GM03348 (cell line): ENCODE data around the gene SEM1.
A peak's percentile ranks its signal among the peaks of the same experiment; 100 is the strongest.
"Not testable (repeated sequence)": the region's sequence is repeated elsewhere in the genome, so short reads cannot be mapped to it uniquely, and the experiment has no call there.

Experiments
- DNase-seq: peaks from one replicate; pipeline ENCODE4 v3.0.0; 2012; ENCODE audit warnings: low spot score

The SEM1 gene

GRCh38 chr7:96701258-96701657, 8.4 kb downstream of the SEM1 start:
- DNase-seq = no peak

- no peak for DNase-seq
Measured at GRCh38 chr7:96700516-96700915, 9.1 kb downstream of the SEM1 start.

DNA sequence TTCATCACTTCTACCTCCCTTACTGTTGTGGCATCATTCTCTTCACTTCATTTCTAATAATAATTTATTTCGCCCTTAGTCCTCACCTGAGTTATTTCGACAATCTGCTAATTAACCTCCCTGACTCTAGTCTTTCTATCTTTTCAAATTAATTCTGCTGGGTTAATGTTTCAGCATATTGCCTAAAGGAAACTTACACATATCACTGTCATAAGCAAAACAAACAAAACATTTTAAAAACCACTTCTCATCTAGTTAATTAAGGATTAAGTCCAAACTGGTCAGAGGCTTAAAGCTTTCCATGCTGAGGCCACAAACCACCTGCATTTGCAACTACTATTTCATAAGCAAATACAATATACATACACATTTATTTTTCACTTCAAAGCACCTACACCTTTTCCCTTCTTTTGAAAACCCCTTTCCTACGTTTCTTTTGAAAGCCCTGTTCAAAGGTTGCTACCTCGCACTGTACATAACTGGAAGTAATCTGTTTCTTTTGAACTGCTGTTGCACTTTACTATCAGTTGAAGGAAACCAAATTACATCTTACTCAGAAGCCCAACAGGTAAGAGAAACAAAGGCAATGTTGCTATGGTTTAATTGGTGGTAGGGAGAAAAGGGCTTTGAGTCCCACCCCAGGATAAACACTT, 10.3 kb downstream of the SEM1 start:
- DNase-seq = no peak

GRCh38 chr7:96698449-96698848, 11.2 kb downstream of the SEM1 start:
- not testable (repeated sequence) for DNase-seq

GRCh38 chr7:96697822-96698221, 11.8 kb downstream of the SEM1 start:
- no peak for DNase-seq

DNA sequence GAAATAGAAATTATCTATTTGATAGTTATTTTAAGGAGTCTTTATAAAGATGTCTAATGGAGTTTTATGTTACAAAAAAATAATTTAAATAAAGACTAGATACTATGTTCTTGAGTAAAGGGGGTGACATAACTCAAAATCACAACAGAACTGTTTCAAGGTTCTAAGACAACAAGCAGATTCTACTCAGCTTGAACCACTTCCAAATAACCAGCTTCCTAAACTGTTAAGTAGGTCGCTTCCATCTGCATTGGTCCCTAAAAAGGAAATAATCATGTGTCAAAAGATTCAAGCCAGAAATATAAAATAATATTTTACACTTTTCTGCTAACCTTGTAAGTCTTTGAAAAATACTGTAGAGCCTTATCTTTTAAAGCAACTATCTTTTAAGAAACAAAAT, 14.1 kb downstream of the SEM1 start:
- no peak for DNase-seq

- DNase-seq = no peak
Measured at GRCh38 chr7:96694082-96694481, 15.6 kb downstream of the SEM1 start.

GRCh38 chr7:96691702-96692101, 17.9 kb downstream of the SEM1 start:
- no peak for DNase-seq

DNA sequence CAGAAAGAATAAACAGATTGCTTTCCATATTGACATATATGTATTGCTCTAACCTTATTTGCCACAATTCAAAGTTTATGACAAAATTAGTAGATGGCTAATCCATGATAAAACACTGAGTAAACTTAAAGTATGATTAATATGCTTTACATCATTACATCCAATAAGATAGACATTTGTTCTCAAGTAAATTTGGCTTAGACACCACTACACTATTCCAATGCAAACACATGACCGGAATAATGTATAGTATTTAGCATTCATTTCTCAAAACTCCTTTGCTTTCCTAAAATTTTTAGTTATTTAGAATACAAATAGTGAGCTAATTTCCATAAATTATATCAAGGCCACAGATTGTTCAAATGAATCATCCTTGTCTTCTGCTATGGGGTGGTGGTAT, 20.2 kb downstream of the SEM1 start:
- no peak for DNase-seq

- DNase-seq = peak; percentile 23
Measured at GRCh38 chr7:96686305-96686704, 23.3 kb downstream of the SEM1 start.

DNA sequence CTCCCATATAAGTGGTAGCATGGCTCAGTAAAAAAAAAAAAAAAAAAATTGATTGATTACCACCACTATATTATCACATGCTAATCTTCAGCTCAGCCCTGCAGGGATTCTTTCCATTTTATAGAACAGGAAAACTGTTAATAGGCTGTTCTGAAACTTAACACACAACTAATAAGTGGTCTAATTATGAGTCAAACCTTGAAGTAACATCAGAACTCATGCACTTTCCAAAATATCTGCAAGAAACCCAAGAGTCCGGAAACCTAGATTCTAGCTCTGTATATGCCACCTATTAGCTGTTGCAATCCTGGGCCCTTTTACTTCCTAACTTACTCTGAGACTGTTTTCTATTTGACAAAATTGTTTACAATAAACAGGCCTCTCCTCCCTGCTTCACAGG, 23.9 kb downstream of the SEM1 start:
- DNase-seq = no peak

DNA sequence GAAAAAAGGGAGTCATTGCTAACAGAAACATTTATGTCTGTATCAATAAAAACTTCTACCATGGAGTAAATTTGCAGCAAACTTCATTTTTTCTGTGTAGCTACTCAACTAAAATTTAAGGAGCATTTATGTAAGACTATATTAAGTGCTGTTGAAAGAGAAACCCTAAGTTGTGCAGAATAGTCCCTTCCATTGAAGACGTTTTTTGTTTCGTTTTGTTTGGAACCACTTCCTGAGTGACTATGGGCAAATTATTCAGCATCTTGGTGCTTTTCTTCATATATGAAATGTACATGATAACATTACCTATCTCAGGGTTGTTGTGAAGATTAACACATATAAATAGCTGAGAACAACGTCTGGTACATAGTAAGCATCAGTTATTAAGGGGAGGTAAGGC, 24.3 kb downstream of the SEM1 start:
- no peak for DNase-seq

GRCh38 chr7:96679886-96680285, 29.8 kb downstream of the SEM1 start:
- DNase-seq = no peak

GRCh38 chr7:96676919-96677318, 32.7 kb downstream of the SEM1 start:
- no peak for DNase-seq

DNA sequence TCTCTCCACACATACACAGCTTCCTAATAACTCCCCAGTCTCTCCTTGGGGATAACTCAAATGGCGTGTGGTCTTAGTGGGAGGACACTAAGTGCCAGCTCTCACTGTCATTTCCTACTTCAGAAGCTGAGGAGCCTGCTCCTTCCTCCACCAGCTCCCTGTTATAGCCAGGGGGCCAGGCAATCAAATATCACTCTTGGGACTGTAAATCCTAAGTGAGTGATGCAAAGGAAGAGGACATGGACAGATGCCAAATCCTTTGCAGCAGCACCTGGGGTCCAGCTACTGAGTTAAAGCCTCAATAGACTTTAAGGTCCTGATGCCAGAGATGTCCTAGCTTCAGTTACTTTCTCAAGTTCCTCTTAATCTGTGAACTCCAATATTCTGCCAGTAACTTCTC, 34.1 kb downstream of the SEM1 start:
- no peak for DNase-seq

- DNase-seq = no peak
Measured at GRCh38 chr7:96674565-96674964, 35.1 kb downstream of the SEM1 start.

- no peak for DNase-seq
Measured at GRCh38 chr7:96671854-96672253, 37.8 kb downstream of the SEM1 start.

DNA sequence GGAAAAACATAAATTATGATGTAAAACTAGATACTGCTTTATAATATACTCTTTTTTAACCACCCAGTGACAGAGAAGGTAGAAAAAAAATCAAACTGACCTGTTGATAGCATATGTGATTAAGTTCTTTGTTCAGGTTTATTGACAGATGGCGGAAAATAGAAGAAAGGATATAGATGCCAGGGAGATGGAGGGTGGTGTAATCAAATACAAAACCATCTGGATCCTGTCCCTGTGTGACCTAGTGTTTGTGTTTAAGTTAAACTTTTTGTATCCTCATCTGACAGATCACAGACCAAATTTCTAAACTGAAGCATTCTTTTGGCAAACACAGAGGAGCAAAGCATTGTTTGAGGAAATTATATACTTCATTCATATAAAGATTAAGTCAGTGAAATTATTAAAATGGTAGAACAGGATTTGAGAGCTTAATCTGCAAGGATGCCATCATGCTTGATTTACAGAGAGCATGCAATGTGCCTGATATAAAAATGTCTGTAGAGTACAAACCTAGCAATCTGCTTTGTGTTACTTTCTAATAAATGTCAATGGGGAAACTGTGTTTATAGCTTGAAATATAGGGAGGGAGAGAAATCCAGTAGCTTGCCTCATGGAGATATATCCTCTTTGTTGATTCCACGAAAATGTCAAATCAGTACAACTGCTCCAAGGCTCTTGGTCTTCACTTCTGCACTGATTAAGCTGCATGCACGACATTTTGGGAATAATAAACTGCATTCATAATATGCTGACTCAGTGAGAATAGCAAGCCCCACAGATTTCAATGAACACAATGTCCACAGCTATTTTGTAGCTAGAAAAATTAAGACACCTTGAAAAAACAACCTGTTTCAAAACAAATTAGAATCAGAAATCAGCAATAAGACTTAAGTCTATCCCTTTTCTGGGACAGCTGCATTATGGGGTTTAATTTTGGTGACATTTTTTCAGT, 39.0 kb downstream of the SEM1 start:
- no peak for DNase-seq

DNA sequence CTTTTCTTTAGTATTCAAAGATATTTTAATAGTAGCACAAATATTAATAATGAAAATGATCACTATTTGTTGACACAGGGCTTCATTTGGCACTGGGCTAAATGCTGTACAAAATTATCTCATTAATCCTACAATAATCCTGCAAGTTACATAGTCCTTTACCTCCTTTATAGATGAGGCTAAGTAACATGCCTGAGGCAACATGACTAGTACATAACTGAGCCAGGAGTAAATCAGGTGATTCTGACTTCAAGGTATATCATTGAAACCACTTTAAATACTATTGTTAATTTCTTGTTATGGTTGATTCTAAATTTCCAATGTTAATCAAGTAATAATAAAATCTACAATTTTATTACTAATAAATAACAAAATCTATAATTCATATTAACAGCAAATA, 39.8 kb downstream of the SEM1 start:
- no peak for DNase-seq

DNA sequence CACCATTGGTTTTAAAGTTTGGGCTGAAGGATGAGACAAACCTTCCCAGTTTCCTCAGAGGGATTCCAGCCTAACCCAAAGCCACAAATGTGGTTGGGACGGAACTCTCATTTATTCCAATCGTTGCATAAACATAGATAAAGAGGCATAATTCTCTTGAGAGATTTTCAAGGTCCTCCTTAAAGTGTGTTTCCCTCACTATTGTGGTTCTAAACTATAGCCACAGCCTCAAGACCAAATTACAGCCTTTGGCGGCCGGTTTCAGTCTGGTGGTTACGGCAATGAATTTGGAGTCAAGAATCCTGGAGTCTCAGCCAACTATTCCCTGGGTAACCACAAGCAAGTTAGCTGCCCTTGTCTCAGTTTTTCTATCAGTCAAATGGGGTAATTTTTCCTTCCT, 42.6 kb downstream of the SEM1 start:
- no peak for DNase-seq

DNA sequence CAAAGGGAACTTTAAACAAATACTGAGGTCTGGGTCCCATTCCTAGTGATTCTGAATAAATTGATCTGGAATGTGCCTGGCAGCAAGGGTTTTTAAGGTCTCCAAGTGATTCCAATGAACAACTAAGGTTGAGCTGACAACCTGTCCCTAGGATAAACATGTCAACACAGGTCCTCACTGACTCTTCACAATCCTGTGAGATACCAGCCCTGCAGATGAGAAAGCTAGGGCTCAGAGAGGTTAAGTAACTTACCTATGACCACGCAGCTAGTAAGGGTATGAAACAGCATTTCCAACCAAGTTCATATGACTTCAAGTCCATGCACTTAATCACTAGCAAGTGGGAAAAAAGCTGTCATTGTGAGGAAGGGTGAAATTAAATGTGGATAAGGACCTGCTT, 44.0 kb downstream of the SEM1 start:
- no peak for DNase-seq

DNA sequence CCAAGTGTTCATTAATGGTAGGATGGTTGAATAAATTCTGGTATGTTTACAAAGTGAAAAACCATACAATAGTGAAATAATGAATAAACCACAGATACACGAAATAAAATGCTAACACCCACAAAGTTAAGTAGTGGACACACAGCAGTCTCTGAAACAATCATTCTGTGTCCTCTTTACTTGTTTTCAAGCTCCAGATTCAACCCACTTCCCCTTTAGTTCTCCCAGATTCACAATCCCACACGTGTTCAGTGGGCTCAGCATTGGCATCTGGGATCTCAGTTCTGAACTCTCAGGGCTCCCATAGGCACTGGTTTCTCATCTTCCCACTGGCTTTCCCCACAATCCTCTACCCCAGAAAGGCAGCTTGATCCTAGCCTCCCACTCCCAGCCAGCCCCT, 44.9 kb downstream of the SEM1 start:
- no peak for DNase-seq

DNA sequence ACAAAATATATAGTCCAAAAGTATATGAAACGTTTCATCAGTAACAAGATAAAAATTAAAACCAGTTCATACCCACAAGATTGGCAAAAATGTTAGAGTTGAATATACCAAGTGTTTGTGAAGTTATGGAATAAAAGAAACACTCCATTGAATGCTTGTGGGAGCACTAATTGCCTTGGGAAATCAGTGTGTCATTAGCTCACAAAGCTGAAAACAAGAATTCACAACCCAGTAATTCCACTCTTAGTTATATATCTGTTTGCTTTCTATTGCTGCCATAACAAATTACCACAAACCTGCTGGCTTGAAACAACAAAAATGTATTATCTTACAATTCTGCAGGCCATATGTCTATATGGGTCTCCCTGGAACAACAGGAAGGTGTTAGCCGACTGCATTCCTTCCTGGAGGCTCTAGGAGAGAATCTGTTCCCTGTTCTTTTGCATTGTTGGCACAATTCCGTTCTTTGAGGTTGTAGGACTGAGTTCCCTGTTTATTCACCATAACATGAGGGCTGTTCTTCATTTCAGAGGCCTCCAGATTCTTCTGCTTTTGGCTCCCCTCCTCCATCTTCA, 45.7 kb downstream of the SEM1 start:
- DNase-seq = no peak
